Measurements from ENCODE around the gene HOXC13. TPM values are rescaled to one million over a fixed set of nuclear protein-coding genes. Genes with fewer than 3 reads are reported as not detected.

HOXC13 gene
- total RNA-seq, 1 donor from 2014 or later: not detected

- Histone ChIP-seq H3K36me3 (ENCODE audit: control insufficient read depth, insufficient read depth, low read length) (no peaks in the 10 kb centered on the region), H3K27me3 (ENCODE audit: control insufficient read depth, insufficient read depth, low read length) (peaks cover 84% of the 10 kb centered on the region), H3K4me3 (ENCODE audit: low read depth, low read length) (no peak overlapping the region)
- FAIRE-seq (no peak), DNase-seq (ENCODE audit: low read depth) (no peak)
- TF ChIP-seq CTCF (IDR thresholded peaks at IDR 0.05; ENCODE audit: insufficient read depth, low read length, severe bottlenecking): no peak
These were observed 42.3 kb downstream of the HOXC13 start for GRCh38 chr12:53980802-53981496.

- DNase-seq (ENCODE audit: low read depth): no peak
These were observed 43.3 kb downstream of the HOXC13 start for GRCh38 chr12:53981634-53982565.

GRCh38 chr12:53982648-53983567 is 44.3 kb downstream of the HOXC13 start:
- DNase-seq (ENCODE audit: low read depth) (no peak), FAIRE-seq (no peak)
- Histone ChIP-seq H3K4me3 (ENCODE audit: low read depth, low read length) (no peak overlapping the region), H3K36me3 (ENCODE audit: control insufficient read depth, insufficient read depth, low read length) (no peaks in the 10 kb centered on the region), H3K27me3 (ENCODE audit: control insufficient read depth, insufficient read depth, low read length) (peaks cover 84% of the 10 kb centered on the region)
- TF ChIP-seq CTCF (IDR thresholded peaks at IDR 0.05; ENCODE audit: insufficient read depth, low read length, severe bottlenecking): no peak

More at GRCh38 chr12:53981634-53982565, 43.3 kb downstream of the HOXC13 start:
- TF ChIP-seq CTCF (IDR thresholded peaks at IDR 0.05; ENCODE audit: insufficient read depth, low read length, severe bottlenecking): no peak
- FAIRE-seq: no peak
- Histone ChIP-seq H3K27me3 (ENCODE audit: control insufficient read depth, insufficient read depth, low read length) (peaks cover 85% of the 10 kb centered on the region), H3K4me3 (ENCODE audit: low read depth, low read length) (no peak overlapping the region), H3K36me3 (ENCODE audit: control insufficient read depth, insufficient read depth, low read length) (no peaks in the 10 kb centered on the region)

GRCh38 chr12:53983568-53983949 is 44.9 kb downstream of the HOXC13 start:
- FAIRE-seq: no peak
- no peak for DNase-seq (ENCODE audit: low read depth)
- no peaks in the 10 kb centered on the region for H3K36me3 ChIP-seq (ENCODE audit: control insufficient read depth, insufficient read depth, low read length)
- no peak for TF ChIP-seq CTCF (IDR thresholded peaks at IDR 0.05; ENCODE audit: insufficient read depth, low read length, severe bottlenecking)
- peaks cover 85% of the 10 kb centered on the region for H3K27me3 ChIP-seq (ENCODE audit: control insufficient read depth, insufficient read depth, low read length)
- H3K4me3 ChIP-seq (ENCODE audit: low read depth, low read length): no peak overlapping the region

GRCh38 chr12:53983950-53984572 is 45.4 kb downstream of the HOXC13 start:
- FAIRE-seq (no peak), DNase-seq (ENCODE audit: low read depth) (no peak)
- Histone ChIP-seq H3K27me3 (ENCODE audit: control insufficient read depth, insufficient read depth, low read length) (peaks cover 85% of the 10 kb centered on the region), H3K36me3 (ENCODE audit: control insufficient read depth, insufficient read depth, low read length) (no peaks in the 10 kb centered on the region), H3K4me3 (ENCODE audit: low read depth, low read length) (no peak overlapping the region)
- TF ChIP-seq CTCF (IDR thresholded peaks at IDR 0.05; ENCODE audit: insufficient read depth, low read length, severe bottlenecking): no peak

Measured in bronchial epithelial cell (primary cell).